ENCODE data around the gene SHANK1.

The SHANK1 gene

GRCh38 chr19:50705422-50706019 lies 14.1 kb downstream of the SHANK1 start:
- TF ChIP-seq TAF1 (IDR thresholded peaks at IDR 0.05; ENCODE audit: low read depth) (no peak), CEBPB (IDR thresholded peaks at IDR 0.05) (no peak), FOXM1 (IDR thresholded peaks at IDR 0.05; ENCODE audit: borderline replicate concordance, low read depth) (no peak), RAD21 (IDR thresholded peaks at IDR 0.05; ENCODE audit: low read depth) (peak; percentile 53), YY1 (IDR thresholded peaks at IDR 0.05; ENCODE audit: low read depth) (no peak), TCF12 (IDR thresholded peaks at IDR 0.05; ENCODE audit: low read depth) (no peak), ZBTB7A (IDR thresholded peaks at IDR 0.05; ENCODE audit: low read depth) (no peak), NFIC (IDR thresholded peaks at IDR 0.05) (no peak), CREB1 (IDR thresholded peaks at IDR 0.05; ENCODE audit: low read depth) (no peak)

- TF ChIP-seq EP300 (IDR thresholded peaks at IDR 0.05; ENCODE audit: borderline replicate concordance) (no peak), TAF1 (IDR thresholded peaks at IDR 0.05; ENCODE audit: low read depth) (no peak), CEBPB (IDR thresholded peaks at IDR 0.05) (no peak), RAD21 (IDR thresholded peaks at IDR 0.05; ENCODE audit: low read depth) (peak; percentile 45), TEAD4 (IDR thresholded peaks at IDR 0.05) (no peak)
- TF ChIP-seq, protein P1, sequence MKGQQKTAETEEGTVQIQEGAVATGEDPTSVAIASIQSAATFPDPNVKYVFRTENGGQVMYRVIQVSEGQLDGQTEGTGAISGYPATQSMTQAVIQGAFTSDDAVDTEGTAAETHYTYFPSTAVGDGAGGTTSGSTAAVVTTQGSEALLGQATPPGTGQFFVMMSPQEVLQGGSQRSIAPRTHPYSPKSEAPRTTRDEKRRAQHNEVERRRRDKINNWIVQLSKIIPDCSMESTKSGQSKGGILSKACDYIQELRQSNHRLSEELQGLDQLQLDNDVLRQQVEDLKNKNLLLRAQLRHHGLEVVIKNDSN (IDR thresholded peaks at IDR 0.05), result no peak
Observed at GRCh38 chr19:50703915-50704796, 15.4 kb downstream of the SHANK1 start.

GRCh38 chr19:50702871-50703829 lies 16.5 kb downstream of the SHANK1 start:
- TF ChIP-seq YY1 (IDR thresholded peaks at IDR 0.05; ENCODE audit: low read depth), result no peak
- TF ChIP-seq NFIC (IDR thresholded peaks at IDR 0.05), result no peak
- no peak for TF ChIP-seq ZBTB7A (IDR thresholded peaks at IDR 0.05; ENCODE audit: low read depth)
- no peak for TF ChIP-seq EP300 (IDR thresholded peaks at IDR 0.05; ENCODE audit: borderline replicate concordance)
- no peak for TF ChIP-seq EGR1 (IDR thresholded peaks at IDR 0.05)
- TF ChIP-seq TAF1 (IDR thresholded peaks at IDR 0.05; ENCODE audit: low read depth), result no peak
- TF ChIP-seq TCF12 (IDR thresholded peaks at IDR 0.05; ENCODE audit: low read depth), result no peak
- TF ChIP-seq, protein P1 (IDR thresholded peaks at IDR 0.05), result no peak
- TF ChIP-seq, protein P2, sequence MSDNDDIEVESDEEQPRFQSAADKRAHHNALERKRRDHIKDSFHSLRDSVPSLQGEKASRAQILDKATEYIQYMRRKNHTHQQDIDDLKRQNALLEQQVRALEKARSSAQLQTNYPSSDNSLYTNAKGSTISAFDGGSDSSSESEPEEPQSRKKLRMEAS (IDR thresholded peaks at IDR 0.05), result no peak
- TF ChIP-seq TEAD4 (IDR thresholded peaks at IDR 0.05), result no peak
- TF ChIP-seq RAD21 (IDR thresholded peaks at IDR 0.05; ENCODE audit: low read depth), result no peak
- TF ChIP-seq CREB1 (IDR thresholded peaks at IDR 0.05; ENCODE audit: low read depth), result no peak
- TF ChIP-seq, protein P3, sequence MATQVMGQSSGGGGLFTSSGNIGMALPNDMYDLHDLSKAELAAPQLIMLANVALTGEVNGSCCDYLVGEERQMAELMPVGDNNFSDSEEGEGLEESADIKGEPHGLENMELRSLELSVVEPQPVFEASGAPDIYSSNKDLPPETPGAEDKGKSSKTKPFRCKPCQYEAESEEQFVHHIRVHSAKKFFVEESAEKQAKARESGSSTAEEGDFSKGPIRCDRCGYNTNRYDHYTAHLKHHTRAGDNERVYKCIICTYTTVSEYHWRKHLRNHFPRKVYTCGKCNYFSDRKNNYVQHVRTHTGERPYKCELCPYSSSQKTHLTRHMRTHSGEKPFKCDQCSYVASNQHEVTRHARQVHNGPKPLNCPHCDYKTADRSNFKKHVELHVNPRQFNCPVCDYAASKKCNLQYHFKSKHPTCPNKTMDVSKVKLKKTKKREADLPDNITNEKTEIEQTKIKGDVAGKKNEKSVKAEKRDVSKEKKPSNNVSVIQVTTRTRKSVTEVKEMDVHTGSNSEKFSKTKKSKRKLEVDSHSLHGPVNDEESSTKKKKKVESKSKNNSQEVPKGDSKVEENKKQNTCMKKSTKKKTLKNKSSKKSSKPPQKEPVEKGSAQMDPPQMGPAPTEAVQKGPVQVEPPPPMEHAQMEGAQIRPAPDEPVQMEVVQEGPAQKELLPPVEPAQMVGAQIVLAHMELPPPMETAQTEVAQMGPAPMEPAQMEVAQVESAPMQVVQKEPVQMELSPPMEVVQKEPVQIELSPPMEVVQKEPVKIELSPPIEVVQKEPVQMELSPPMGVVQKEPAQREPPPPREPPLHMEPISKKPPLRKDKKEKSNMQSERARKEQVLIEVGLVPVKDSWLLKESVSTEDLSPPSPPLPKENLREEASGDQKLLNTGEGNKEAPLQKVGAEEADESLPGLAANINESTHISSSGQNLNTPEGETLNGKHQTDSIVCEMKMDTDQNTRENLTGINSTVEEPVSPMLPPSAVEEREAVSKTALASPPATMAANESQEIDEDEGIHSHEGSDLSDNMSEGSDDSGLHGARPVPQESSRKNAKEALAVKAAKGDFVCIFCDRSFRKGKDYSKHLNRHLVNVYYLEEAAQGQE (IDR thresholded peaks at IDR 0.05; ENCODE audit: low read depth), result no peak
- no peak for TF ChIP-seq CEBPB (IDR thresholded peaks at IDR 0.05)
- TF ChIP-seq FOXM1 (IDR thresholded peaks at IDR 0.05; ENCODE audit: borderline replicate concordance, low read depth), result no peak

- TF ChIP-seq ZBTB7A (IDR thresholded peaks at IDR 0.05; ENCODE audit: low read depth) (no peak), CEBPB (IDR thresholded peaks at IDR 0.05) (no peak), NFIC (IDR thresholded peaks at IDR 0.05) (no peak)
Observed at GRCh38 chr19:50702158-50702870, 17.3 kb downstream of the SHANK1 start.

GRCh38 chr19:50701367-50701985 lies 18.1 kb downstream of the SHANK1 start:
- TF ChIP-seq RAD21 (IDR thresholded peaks at IDR 0.05; ENCODE audit: low read depth), result no peak
- TF ChIP-seq, protein P2 (IDR thresholded peaks at IDR 0.05), result no peak
- TF ChIP-seq CEBPB (IDR thresholded peaks at IDR 0.05), result no peak
- no peak for TF ChIP-seq TCF12 (IDR thresholded peaks at IDR 0.05; ENCODE audit: low read depth)
- TF ChIP-seq EP300 (IDR thresholded peaks at IDR 0.05; ENCODE audit: borderline replicate concordance), result no peak
- TF ChIP-seq, protein P3 (IDR thresholded peaks at IDR 0.05; ENCODE audit: low read depth), result no peak
- no peak for TF ChIP-seq YY1 (IDR thresholded peaks at IDR 0.05; ENCODE audit: low read depth)
- TF ChIP-seq EGR1 (IDR thresholded peaks at IDR 0.05), result no peak
- no peak for TF ChIP-seq TAF1 (IDR thresholded peaks at IDR 0.05; ENCODE audit: low read depth)
- TF ChIP-seq FOXM1 (IDR thresholded peaks at IDR 0.05; ENCODE audit: borderline replicate concordance, low read depth), result no peak
- TF ChIP-seq TEAD4 (IDR thresholded peaks at IDR 0.05), result no peak
- no peak for TF ChIP-seq ZBTB7A (IDR thresholded peaks at IDR 0.05; ENCODE audit: low read depth)
- TF ChIP-seq, protein P1 (IDR thresholded peaks at IDR 0.05), result no peak
- no peak for TF ChIP-seq NFIC (IDR thresholded peaks at IDR 0.05)
- no peak for TF ChIP-seq CREB1 (IDR thresholded peaks at IDR 0.05; ENCODE audit: low read depth)

Measured in Ishikawa (cell line).